HG02623 (cell line): ENCODE results near the gene TUBA1B.
A peak's percentile ranks its signal among the peaks of the same experiment; 100 is the strongest.
"Not testable (repeated sequence)": the region's sequence is repeated elsewhere in the genome, so short reads cannot be mapped to it uniquely, and the experiment has no call there.

Experiments used
- ATAC-seq: cut with Tn5 transposase; IDR thresholded peaks from one replicate; pipeline ENCODE4 v1.9.1; 2021; ENCODE audit warnings: moderate library complexity; ENCODE audit not compliant: unreplicated experiment

The TUBA1B gene

DNA sequence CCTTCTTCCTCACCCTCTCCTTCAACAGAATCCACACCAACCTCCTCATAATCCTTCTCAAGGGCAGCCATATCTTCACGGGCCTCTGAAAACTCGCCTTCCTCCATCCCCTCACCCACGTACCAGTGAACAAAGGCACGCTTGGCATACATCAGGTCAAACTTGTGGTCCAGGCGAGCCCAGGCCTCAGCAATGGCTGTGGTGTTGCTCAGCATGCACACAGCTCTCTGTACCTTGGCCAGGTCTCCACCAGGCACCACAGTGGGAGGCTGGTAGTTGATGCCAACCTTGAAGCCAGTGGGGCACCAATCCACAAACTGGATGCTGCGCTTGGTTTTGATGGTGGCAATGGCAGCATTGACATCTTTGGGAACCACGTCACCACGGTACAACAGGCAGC, 3.2 kb downstream of the TUBA1B start:
- not testable (repeated sequence) for ATAC-seq

DNA sequence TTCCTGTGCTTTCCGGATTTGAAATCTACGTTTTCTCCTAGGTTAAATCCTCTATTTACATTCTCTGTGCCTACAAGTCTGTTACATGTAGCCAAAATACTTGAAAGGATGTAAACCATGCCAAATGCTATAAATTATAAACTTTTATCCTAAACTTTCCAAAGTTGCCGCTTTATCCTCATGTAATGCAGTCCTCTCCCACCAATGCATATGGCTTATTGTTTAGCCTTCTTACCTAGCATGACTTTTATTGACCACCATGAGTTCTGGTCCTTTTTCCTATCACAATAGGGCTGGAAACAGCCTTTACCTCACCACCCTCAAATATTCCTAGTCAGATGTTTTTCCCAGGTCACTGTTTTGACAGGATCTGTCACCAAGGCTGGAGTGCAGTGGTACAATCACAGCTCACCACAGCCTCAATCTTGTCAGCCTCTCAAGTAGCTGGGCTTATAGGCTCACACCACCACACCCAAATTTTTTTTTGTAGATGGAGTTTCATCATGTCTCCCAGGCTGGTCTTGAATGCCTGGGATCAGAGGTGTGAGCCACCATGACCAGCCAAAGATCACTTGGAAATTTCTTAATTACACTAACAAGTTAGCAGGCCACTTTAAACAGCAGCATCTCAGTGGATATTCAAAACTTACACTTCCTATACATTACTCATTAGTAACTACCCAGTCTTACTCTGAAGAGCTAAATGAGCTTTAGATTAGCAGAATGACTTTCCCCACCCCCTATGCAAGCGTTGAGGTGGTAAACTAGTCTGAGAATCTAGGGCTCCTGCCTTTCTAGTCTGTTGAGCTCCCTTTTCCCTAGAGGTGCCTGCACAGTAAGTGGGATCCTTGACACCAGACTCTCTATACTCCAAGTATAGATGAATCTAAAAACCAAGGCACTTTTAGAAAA, 4.1 kb downstream of the TUBA1B start:
- ATAC-seq: no peak

DNA sequence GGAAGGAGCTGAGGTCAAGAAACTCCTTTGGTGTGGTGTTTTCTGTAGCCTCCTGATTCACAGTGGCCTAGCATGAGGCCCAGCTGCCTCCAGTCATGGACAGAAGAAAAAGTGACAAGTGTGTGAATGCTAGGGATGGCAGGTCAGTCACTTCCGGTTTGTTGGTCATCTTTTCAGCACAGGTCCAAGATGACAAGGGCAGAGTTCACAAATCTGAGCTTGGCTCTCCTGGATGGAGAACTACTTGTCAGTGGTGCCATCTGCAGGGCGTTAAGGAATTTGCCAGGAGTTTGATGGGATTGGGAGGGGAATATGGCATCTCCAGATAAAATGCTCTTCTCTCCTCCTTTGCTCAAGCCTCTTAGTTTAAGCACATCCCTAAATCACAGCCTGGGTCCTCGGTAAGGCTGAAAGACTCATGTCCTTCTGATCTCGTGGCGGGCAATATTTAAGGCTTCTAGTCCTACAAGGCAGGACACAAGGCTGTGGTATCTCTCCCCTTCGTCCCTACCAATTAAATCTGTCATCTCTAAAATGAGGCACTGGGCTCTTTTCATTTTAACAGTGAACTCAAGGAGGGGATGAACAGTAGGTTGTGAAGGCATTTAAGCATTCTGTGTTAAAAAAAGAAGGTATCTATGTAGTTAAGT, 10.0 kb downstream of the TUBA1B start:
- no peak for ATAC-seq

DNA sequence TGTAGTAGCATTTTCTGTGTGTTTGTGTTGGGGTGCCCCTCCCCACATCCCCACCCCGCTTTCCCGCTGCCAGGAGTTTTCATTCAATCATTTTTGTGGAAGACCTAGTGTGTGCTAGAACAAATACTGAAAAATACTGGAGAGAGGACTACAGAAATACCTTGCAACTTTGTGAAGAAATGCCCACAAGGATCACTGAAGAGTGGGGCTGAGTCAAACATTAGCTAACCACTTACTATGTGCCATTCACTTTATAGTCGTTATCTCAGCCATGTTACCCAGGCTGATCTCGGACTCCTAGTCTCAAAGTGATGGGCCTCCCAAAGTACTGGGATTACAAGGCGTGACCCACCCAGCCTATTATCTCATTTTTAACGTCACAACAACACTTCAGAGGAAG, 20.0 kb downstream of the TUBA1B start:
- no peak for ATAC-seq

DNA sequence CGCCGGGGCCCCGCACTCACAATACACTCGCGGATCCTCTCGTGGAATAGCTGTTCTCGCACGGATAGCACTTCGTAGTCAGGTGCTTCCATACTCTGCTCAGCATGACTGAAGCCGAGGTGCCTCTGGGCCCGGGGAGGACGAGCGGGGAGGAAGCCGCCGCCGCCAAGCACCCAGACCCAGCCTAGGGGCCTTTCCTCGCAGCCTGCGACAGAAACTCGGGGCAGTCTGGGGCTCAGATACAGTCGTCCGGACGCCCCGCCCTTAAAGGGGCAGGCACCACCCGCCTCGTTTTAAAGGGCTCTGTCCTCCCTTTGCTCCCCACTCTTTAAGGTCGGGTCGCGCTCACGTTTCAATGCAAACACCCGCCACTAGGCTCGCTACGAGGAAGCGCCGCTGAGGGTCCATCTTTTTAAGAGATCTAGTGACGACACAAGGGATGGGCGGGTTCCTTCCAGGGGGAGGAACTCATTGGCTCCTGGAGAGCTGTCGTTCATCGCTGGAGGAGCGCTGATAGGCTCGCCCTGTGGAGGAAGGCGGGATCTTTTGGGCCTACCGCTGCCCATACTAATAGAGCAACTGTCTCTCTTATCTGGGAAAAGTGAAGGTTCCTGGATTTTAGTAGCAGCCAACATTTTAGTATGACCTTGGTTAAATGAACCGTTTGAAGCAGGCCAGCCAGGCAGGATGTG, 20.6 kb downstream of the TUBA1B start, which contains the start of gene LMBR1L:
Gene LMBR1L, minus strand, starts transcription at position 384 of the 692 bp plus-strand sequence. Its CDS starts 292 bp downstream, at position 92.
- ATAC-seq: peak; percentile 99

DNA sequence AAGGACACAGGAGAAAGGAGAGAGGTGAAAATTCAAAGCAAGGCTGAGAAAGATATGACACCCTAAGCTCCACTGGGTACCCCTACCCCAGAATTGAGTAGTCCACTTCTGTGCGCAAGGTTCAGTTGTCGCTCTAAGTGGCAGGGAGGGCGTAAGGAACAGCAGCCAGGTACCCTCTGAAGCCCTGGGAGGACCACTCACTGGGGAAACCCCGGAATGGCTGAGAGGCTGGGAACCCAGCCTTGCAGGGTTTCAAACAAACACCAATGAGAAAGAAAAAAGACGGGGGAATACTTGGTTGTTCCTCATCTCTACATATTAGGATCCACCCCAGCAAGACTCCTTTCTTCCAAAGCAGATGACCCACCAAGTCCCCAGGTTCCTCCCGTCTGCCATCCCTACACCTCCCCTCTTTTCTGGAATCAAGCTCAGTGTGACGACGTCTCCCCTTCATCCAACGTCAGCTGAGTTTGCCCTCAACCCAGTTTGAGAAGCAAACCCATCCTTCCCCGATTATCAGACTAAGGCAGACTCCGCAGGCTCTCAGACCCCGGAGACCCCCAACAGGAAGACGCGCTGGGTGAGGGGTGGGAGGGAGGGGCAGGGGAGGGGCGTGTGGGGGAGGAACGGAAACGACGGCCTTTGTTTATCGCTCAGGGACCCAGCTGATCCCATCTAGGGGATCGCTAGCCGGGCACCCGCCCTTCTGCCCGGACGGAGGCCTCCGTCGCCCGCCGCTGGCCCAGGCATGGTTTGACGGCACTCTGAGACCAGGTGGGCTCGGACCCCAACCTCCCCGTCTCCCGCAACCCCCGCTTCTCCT, 21.3 kb downstream of the TUBA1B start:
- ATAC-seq: no peak

DNA sequence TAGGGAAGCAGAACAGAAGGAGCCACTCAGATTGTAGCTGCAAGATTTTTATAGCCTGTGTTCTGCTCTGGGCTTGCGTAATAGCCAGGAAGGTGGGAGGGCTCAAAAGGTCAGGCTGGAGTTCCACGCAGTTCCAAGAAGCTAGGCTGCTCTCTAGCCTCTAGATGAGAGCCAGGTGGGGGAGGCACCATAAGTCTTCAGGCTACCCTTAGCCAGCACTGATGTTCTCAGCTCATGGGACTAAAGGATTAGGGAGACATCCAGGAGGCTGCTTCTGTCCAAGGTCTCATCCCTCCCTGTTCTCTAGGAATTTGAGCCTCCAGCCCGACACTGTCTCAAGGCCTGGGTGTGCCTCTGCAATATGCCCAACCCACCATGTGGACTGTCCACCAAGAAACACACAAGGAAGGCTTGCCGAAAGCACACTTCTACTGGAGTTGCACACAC, 22.2 kb downstream of the TUBA1B start:
- ATAC-seq: no peak

DNA sequence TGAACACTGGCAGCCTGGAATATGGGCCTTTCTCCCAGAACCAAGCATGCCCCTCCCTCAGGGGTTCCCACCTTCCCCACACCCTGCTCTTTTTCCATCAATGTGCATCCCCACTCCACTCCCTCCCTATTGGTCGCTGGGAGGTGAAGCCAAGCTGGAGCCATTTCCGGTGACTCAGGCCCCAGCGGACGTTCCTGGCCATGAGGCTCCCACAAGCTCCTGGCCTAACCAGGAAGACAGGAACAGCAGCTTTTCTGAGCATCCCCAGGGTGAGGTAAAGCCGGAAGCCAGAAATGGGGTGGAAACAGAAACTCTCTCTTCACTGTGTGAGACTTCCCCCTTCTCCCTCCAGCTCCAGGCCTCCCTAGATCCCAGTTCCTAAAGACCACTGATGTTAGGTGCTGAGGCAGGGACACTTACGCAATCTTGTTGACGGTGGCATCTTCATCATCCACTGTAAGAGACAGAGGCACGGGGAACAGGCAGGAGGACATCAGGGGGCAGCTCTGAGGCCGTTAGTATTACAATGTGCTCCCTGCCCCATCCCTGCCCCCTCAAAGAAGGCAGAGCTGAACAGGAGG, 25.6 kb downstream of the TUBA1B start:
- no peak for ATAC-seq

DNA sequence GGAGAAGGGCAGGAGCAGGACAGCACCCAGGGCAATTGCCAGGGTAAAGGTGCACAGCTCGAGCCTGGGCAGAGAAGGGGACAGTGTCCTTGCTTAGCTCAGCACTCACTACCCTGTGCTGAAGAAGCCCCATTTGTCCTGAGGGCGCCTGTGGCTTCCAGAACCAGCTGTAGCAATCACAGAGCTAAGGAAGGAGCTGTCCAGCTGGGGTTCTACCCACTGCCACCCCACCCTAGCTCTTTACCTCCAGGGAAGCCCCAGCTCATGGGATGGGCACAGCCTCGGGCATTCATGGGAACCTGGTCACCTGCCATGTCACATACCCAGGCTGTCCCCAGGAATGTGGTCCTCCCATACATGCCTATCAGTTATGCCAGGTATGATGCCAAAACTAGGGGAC, 26.4 kb downstream of the TUBA1B start:
- no peak for ATAC-seq

DNA sequence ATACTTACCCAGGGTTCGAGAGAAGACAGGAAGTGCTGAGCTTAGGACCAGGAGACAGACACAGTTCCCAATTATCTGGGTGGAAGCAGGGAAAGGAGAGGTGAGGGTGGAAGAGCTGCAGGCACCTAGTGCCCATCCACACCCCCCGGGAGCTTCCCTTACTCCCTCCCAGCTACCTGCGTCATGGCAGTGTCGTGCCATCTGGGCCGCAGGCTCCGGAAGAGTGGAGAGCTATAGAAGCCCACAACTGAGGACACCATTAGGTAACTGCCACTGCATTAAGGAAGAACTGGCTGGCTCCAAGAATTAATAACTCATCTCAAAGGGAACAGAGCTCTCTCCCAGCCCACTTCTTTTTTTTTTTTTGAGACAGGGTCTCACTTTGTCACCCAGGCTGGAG, 30.8 kb downstream of the TUBA1B start:
- ATAC-seq: no peak

DNA sequence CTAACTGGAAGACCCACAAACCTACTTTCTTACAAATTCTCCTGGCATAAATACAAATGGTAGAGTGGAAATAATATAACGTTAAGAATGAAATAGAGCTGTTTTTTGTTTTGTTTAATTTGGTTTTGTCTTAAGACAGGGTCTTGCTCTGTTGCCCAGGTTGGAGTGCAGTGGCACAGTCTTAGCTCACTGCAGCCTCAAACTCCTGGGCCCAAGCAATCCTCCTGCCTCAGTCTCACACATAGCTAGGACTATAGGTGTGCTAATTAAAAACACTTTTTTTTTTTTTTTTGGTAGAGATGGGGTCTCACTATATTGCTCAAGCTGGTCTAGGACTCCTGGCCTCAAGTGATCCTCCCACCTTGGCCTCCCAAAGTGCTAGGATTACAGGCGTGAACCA, 32.5 kb downstream of the TUBA1B start:
- ATAC-seq: no peak

DNA sequence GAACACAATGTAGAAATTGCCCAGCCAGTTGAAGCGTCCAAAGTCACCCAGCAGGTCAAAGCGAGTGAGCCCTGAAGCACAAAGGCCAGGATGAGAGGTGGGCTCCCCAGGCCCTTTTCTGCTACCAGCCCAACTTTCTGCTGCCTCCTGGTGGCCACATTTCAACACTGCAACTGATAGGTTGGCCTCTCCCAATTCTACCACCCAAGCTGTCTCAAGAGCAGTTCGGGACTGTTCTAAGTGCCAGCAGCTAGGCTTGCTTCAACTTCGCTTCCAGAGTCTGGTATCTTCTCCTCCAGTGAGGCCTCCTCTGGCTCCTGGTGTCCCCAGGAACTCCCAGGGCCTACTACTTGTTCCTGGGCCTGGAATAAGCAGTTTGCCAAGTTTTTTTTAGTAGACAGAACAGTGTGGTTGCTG, 33.2 kb downstream of the TUBA1B start:
- ATAC-seq: no peak

DNA sequence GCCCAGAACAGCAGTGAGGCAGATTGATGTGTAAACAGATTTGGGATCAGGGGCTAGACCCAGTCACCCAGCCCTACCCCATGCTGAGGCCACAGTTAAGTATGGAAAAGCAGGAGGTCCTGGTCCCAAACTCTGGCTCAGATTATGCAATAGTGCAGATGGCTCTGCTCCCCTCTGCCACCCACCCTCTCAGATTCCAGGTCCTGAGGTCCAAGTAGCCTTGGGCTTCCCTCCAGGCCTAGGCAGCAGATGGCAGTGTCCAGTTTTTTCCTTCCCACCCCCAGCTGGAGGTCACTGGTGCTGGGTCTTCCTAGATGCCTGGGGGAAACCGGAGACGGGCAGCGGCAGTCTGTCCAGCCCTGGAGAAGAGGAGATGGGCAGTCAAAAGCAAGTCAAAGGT, 33.8 kb downstream of the TUBA1B start:
- no peak for ATAC-seq

DNA sequence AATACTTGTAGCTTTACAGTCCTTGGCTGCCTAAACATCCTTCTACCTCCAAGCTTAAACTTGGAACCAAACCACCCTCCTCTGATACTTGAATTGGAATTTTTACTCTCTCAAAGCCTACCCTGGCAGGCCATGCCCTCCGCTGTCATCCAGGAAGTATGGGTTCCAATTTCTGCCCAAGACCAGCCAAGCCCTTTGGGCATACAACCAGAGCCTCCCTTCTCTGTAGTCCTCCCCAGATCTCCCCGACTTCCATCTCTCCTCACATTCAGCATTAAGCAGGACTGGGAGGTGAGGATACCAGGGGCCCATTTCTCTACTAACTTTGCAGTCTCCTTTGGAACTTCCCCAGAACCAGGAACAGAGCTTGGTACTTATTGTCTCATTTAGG, 36.2 kb downstream of the TUBA1B start:
- no peak for ATAC-seq

DNA sequence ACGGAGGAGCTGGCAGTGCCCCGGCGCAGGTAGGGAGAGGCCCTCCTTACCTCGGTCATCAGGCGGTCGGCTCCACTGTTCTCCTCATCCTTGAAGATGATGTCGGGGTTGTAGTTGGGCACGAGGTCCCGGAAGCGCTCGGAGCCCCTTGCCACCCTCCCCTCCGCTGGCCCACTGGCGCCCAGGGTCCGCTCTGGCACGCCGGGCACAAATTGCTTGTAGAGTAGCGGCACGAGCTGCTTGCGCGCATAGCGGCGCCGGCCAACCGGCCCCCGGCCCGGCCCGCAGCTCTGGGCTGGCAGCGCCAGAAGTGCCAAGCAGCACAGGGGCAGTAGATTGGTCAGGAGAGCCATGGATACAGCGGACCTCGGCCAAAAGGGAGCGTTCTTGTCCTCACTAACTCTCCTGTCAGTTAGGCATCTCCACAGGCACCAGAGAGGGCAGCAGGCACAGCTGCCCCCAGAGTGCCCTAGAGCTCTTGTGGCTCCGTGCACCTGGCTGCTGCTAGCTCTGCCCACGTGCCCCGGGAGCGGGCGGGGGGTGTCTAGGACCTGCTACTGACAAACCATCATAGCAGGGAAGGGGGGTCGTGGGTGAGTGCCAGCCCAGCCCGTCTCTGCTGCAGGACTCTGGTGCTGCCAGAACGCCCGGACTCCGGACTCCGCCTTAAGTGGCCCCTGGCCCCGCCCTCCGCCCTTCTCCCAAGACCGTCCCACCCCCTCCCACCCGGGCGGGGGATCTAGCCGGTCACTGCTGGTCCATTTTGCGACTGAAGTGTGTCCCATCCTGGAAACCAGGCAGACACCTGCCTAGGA, 36.8 kb downstream of the TUBA1B start, which contains the start of gene DHH:
Gene DHH, minus strand, starts transcription at position 642 of the 815 bp plus-strand sequence. Its CDS starts 289 bp downstream, at position 353.
- ATAC-seq: no peak

DNA sequence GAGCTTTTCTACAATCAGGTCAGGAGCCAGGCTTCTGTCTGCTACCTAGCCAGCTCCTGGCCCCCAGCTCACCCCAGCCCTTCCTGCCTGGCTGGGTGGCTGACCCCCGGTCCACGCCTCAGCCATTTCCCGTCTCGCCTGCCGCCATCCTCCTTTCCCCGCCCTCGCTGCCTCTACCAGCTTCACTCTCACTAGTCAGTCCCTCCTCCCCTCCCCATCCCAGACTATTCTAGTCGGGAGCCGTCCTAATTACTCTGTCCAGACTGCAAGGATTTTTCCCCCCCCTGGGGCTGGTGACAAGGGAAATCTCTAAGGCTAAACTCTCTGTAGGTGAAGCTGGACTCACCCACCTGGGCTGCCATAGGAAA, 37.4 kb downstream of the TUBA1B start:
- ATAC-seq: no peak

DNA sequence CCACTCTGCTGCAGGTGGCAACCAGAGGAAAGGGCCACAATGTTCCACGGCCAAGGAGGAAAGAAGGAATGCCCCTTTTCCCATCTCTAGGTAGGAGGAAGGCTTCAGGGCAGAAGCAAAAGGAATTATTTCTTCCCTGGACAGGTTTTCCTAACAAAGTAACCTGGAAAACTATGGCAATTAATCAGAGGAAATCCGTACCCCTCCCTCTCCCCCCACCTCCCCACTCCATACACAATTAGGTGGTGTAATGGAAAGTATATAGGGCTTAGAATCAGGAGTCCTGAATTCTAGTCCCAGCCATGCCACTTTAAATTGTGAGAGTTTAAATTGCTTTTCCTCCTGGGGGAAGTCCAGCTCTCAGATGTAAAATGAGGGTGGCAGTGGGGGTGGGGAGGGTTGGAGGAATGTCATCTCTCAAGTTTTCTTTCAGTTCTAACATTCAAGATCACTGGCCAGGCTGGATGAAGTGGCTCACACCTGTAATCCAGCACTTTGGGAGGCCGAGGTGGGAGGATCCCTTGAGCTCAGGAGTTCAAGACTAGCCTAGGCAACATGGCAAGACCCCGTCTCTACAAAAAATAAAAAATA, 38.3 kb downstream of the TUBA1B start:
- ATAC-seq: no peak

DNA sequence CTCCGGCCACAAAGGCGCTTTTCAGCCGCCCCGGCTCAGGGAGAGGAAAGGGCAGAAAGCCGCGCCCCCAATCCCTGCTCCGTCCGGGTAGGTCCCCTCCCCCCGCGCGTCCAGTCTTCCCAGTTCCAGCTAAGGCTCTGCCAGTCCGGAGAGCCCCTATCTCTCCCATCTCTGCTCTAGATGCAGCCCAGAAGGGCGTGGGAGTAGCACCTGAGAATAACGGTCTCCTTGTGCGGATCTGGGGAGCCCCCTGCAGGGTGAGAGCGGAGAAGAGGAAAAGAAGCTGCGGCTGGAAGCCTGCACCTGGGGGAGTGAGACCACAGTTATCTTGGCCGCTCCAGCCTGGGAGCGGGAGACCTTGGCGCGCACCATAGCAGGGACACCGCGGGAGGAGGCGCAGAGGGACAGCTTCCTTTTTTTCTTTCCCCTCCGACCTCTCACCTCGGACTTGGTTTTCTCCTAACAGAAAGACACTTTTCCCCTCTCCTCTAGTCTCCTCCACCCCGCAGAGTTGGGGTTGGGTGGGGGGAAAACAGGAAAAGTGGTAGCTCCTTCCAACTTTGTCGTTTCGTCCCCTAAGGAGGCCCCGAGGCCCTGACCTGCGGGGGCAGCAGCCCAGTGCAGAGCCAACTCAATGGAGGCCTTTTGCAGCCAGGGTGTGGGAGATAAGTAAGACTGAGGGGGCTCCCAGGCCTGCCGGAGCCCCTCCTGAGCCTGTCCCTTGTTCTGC, 38.9 kb downstream of the TUBA1B start:
- ATAC-seq: no peak

DNA sequence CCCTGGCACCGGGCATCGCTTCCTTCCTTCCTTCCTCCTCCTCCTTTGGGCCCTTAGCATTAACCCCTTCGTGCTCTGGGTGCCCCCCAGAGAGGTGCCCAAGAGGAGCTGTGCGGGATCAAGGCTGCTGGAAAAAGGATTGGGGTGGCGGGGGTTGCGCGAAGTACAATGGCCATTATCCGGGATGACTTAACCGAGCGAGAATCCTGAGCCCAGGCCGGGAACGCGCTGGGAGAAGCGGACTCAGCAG, 39.4 kb downstream of the TUBA1B start:
- no peak for ATAC-seq
